Mucosa of descending colon (tissue), 3 donors: ENCODE measurements around the gene ARAP3. TPM values are rescaled to one million over a fixed set of nuclear protein-coding genes. Genes with fewer than 3 reads are reported as not detected.

Experiments used
- ATAC-seq: fragments of 200-7000 bp; cut with Tn5 transposase; one replicate; pipeline ENCODE4 v1.9.1; 2020; ENCODE audit warnings: mild to moderate bottlenecking, moderate library complexity
- DNase-seq, 3 donors: peaks; one replicate each; pipeline ENCODE4 v3.0.0-alpha.2; 2020
- H3K36me3 ChIP-seq: fragments of 200-600 bp; one replicate; pipeline ENCODE4 v1.8.0; 2021; ENCODE audit warnings: low read depth, mild to moderate bottlenecking
- H3K4me1 ChIP-seq: fragments of 200-600 bp; one replicate; pipeline ENCODE4 v1.8.0; 2021; ENCODE audit warnings: low read depth, mild to moderate bottlenecking
- H3K4me3 ChIP-seq: fragments of 200-600 bp; one replicate; pipeline ENCODE4 v1.8.0; 2021; ENCODE audit warnings: mild to moderate bottlenecking
- H3K9me3 ChIP-seq: fragments of 200-600 bp; one replicate; pipeline ENCODE4 v1.8.0; 2021; ENCODE audit warnings: mild to moderate bottlenecking
- CTCF ChIP-seq: fragments of 200-600 bp; IDR thresholded peaks from one replicate; pipeline ENCODE4 v1.8.0; 2022; ENCODE audit warnings: antibody characterized with exemption, mild to moderate bottlenecking
- intact Hi-C, 2 donors: fragments of 100-400 bp; cut with DNase I in 1 of 2; cut with micrococcal nuclease in 1 of 2; formaldehyde crosslinking; loops; one replicate each; pipeline versions ENCODE4 v1.11.0 to v1.11.1; 2022; cut with DNase I, micrococcal nuclease
- total RNA-seq, 3 donors: library from RNA; stranded (reverse); fragmentation: NEBNext Ultra II Directional in 2 of 3; extraction: Animal tissue kit (Norgen Biotek cat#: 25700) in 2 of 3; gene quantifications; one replicate each; pipeline versions ENCODE4 v1.2.1 to v1.2.4, GENCODE V29; 2021 to 2023
- donor health status: DM: no; HTN: no; CAD: no; lungs with moderate emphysema.
- donor health status: DM: no; HTN: no; CAD: no.
- donor health status: DM: no; HTN: yes; CAD: no.

ARAP3 gene
- total RNA-seq, 3 donors from 2014 or later, result 5.7 to 10.9 (median 8.0) TPM

GRCh38 chr5:141635646-141636045 lies 46.4 kb downstream of the ARAP3 start:
- peaks cover 20% of the 10 kb centered on the region for H3K4me1 ChIP-seq
- H3K4me3 ChIP-seq, result no peak overlapping the region
- DNase-seq (no peak), ATAC-seq (no peak)
- H3K9me3 ChIP-seq, result no peaks in the 10 kb centered on the region
- intact Hi-C loops, result no loop called here
- TF ChIP-seq CTCF, result no peak
- H3K36me3 ChIP-seq, result no peaks in the 10 kb centered on the region

GRCh38 chr5:141634720-141635119 lies 47.3 kb downstream of the ARAP3 start:
- no peak for TF ChIP-seq CTCF
- Histone ChIP-seq H3K9me3 (no peaks in the 10 kb centered on the region), H3K4me3 (no peak overlapping the region), H3K4me1 (peaks cover 20% of the 10 kb centered on the region), H3K36me3 (no peaks in the 10 kb centered on the region)
- ATAC-seq (no peak), DNase-seq (no peak)
- intact Hi-C loops, result no loop called here

GRCh38 chr5:141633871-141634561 lies 48.0 kb downstream of the ARAP3 start:
- DNase-seq, result no peak
- Histone ChIP-seq H3K4me1 (peaks cover 20% of the 10 kb centered on the region), H3K36me3 (no peaks in the 10 kb centered on the region), H3K9me3 (no peaks in the 10 kb centered on the region), H3K4me3 (no peak overlapping the region)
- ATAC-seq, result no peak
- intact Hi-C loops, result no loop called here
- no peak for TF ChIP-seq CTCF

- TF ChIP-seq CTCF, result no peak
- ATAC-seq, result no peak
- intact Hi-C loops, result no loop called here
- DNase-seq, result no peak
- H3K36me3 ChIP-seq, result no peaks in the 10 kb centered on the region
- no peaks in the 10 kb centered on the region for H3K9me3 ChIP-seq
- H3K4me1 ChIP-seq, result peaks cover 17% of the 10 kb centered on the region
- H3K4me3 ChIP-seq, result no peak overlapping the region
These were observed 49.4 kb downstream of the ARAP3 start for GRCh38 chr5:141632650-141633049.

- DNase-seq, result no peak
- peaks cover 8% of the 10 kb centered on the region for H3K4me1 ChIP-seq
- ATAC-seq, result no peak
- no peak for TF ChIP-seq CTCF
- intact Hi-C loops, result no loop called here
- no peak overlapping the region for H3K4me3 ChIP-seq
- no peaks in the 10 kb centered on the region for H3K36me3 ChIP-seq
- no peaks in the 10 kb centered on the region for H3K9me3 ChIP-seq
These were observed 51.4 kb downstream of the ARAP3 start for GRCh38 chr5:141630570-141631140.
